NCI-H526 treated with DMSO at 0.1 percent for 48 hours (cell line): Measurements from ENCODE around the gene MEIS1.

Experiments
- DNase-seq: peaks from one replicate; lab custom pipeline; 2025; lab: John Stamatoyannopoulos, UW

MEIS1 gene

DNA sequence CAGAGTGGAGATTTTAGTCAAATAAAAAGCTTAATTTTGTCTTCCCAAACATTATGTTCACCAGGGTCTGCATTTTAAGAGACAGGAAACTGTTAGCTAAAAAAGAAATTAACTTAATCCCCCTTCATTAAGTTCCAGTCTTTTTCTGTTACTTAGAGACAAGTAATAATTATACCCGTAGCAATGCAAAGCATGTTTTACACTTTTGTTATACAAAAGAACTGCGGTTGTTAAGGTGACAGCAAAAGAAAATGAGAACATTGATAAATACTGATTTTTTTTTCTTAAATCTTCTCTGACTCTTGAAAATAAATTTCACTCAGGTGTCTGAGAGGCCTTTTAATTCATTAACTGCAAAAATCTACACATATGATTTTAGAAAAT is 101.4 kb downstream of the MEIS1 start:
- DNase-seq, result no peak

DNA sequence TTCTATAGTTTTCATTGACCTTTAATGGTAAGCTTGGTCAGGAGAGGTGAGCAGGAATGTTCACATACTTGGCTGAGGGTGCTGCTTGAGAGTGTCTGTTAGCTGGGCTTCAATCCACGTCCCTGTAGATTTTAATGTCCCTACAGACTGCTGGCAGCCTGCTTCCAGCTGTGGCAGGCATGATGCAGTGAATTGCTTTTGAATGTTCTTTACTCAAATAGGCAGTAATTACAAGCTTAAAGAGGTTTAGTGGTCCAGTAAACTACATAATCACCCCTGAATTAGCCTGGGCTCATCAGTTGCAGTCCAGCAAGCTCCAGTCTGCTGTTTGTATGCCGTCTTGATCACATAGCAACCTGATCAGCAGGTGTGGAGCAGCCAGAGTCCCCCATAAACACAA is 102.1 kb downstream of the MEIS1 start:
- DNase-seq, result no peak

- DNase-seq, result no peak
Measured at GRCh38 chr2:66538291-66538690, 103.4 kb downstream of the MEIS1 start.

DNA sequence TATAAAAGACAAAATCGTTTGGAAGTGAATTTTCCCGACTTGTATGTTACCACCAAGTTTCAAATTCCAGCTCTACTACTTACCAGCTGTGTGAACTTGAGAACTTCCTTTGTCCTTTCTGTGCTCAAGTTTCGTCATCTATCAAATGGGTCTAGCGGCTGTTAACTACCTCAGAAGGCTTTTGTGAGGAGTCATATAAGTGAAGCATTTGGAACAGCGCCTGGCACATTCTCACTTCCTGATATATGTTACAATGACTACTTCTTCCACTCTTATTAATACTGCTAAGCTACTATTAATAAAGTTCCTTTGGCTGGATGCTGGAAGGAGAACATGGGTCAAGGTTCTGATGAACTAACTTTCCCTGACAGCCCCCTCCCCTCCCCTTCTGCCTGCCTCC is 104.5 kb downstream of the MEIS1 start:
- DNase-seq, result no peak

DNA sequence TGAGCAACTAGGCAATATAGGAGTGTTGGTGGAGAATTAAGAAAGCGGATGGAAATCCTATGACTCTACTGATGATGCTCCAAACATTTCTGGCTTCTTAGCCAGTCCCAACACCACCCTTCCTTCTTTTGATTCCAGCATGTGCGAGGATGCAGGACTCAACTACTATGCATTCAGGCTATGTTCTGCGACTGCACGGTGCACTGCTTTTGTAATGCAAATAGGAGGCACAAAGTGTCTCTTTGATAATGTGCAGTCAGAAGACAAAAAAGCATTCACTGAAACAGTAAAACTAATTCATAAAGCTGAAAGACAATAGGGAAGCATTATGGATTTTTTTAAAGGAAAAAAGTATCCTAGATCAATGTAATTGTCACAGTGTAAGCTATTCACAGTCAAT is 106.7 kb downstream of the MEIS1 start:
- peak; percentile 21 for DNase-seq

DNA sequence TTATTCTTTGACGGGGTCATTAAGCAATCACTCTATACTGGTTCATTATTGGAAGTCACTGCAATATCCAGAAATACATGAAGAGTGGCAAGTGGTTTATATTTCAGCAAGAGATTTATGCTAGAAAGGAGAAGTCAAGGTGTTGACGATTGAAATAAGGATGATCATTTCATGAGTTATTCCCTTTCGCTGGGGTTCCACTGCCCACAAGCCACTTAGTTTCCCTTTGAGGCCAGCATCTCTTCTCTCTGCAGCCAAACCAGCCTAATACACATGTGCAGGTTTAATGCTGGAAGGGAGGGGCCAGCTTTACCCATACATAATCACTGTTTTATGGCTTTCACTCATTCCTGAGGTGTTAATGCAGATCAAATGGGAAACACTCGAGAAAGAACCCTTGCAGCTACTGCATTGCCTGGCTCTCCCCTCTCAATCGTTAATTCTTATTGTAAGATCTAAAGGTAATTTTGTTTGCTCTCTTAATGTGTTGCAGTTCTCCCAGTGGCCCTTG is 108.4 kb downstream of the MEIS1 start:
- DNase-seq, result no peak

- DNase-seq, result no peak
Measured at GRCh38 chr2:66544258-66544657, 109.3 kb downstream of the MEIS1 start.

DNA sequence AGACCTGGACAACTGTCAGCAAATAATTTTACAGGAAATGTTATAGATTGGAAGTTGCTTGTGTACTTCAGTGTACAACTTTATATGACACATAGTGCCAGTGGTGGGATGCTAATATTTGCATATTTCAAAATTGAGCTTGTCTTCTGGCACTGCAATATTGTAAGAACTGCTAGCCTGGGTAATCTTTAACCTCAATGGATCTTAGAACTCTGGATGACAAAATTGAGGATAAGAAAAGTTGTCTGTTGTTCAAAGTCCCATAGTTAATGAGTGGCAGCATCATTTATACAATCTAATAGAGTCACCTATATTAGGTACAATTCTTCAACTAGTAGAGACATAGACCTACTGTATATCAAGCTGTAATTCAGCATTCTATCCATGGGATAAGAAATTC is 110.3 kb downstream of the MEIS1 start:
- DNase-seq, result no peak

GRCh38 chr2:66547118-66547517 is 112.2 kb downstream of the MEIS1 start:
- no peak for DNase-seq

GRCh38 chr2:66547887-66548286 is 113.0 kb downstream of the MEIS1 start:
- DNase-seq, result peak; percentile 70

DNA sequence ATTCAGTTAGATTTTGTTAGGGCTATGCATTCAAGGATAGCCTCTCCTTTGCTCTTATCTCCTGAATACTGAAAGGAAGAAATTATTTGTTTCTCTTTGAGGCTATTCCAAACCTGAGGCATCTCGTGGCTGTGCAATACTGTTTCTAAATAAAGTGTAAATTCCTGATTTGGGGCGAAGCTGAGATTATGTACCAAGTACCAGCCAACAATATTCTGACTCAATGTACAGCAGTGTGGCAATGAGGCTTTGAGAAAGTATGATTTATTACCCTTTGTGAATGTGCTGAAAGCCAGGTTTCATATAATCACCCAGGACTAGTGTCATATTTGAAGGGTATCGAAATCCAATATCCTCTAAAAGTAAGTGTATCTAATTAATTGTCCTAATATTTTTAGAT is 113.5 kb downstream of the MEIS1 start:
- DNase-seq, result no peak

DNA sequence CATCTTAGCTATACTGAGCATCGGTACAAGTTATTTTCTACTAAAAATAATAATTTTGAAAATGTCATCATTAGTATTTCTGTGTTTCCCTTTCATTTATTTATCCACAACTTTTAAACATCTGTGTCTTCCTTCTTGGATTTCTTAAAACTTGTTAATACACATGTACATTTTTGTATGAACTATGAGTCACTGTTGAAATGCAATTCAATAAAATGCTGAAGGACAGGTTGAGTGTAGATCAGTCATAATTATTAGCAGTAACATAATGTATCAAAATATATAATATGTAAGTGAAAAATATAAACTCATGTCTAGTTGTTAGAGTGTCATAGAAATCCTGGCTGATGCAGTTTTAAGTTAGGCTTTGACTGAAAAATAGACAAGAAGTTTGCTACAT is 115.9 kb downstream of the MEIS1 start:
- DNase-seq, result no peak

DNA sequence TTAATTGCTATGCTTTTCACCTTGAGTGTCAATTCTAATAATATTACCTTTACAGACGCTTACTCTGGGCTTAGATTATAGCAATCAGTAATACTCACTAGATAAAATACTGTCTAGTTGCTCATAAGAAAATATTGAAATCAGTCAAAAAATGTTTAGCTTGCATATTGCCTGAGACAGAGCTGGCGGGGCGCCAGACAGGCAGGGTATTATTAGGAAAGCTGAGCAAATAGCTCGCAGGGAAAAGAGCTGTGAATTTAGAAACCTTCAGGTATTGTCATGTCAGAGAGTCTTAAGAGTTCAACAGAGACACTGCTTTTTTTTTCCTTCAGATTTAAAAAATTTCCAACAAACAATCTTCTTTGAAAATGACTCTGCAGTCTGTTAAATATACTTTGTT is 118.4 kb downstream of the MEIS1 start:
- no peak for DNase-seq

GRCh38 chr2:66555091-66555490 is 120.2 kb downstream of the MEIS1 start:
- no peak for DNase-seq

GRCh38 chr2:66555501-66556324 is 120.8 kb downstream of the MEIS1 start:
- DNase-seq, result no peak

- DNase-seq, result no peak
Measured at GRCh38 chr2:66559672-66560071, 124.7 kb downstream of the MEIS1 start.

- no peak for DNase-seq
Measured at GRCh38 chr2:66560683-66561082, 125.8 kb downstream of the MEIS1 start.

DNA sequence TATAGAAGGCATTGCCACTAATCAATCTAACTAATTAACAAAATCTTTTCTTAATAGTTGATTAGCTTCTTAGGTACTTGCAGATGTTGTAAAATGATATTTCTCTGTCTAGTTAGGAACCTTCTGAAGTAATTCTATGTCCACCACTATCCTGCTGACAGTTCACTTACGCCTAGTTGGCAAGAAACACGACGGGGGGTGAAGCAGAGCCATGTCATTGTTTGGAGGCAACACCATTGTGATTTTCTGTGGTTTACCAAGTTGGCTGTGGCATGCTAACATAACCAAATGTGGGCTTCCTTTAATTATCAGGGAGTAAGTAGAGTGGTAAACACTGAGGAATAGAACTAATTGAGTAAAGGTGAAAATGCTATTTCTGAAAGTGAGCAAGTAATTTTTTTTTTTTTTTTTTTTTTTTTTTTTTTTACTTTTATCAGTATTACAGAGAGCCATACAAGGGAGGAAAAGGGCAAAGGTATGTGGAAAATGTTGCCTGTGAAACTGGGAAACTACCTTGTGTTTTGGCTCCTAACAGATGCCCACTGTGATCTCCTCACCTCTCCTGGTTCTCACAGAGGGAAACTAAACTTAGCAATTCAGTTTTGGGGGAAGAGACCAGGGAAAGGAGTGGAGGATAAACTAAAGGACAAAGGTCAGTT is 126.8 kb downstream of the MEIS1 start:
- DNase-seq, result no peak

DNA sequence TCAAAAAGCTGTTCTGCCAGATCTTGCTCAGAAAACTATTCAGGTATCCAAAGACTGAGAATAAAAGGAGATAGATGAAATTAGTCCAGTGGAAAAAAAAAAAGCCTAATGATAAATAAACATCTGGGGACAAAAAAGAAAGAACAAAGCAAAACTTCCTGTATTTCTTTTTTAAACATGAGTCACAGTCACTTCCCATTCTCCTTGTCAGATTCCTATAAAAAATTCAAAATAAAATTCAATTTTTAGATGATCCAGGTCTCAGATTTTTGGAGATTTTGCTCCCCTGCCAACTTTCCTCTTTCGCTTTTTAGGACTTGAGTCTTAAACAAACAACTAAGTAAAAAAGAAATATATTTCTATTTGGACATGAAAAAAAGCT is 127.4 kb downstream of the MEIS1 start:
- DNase-seq, result no peak

DNA sequence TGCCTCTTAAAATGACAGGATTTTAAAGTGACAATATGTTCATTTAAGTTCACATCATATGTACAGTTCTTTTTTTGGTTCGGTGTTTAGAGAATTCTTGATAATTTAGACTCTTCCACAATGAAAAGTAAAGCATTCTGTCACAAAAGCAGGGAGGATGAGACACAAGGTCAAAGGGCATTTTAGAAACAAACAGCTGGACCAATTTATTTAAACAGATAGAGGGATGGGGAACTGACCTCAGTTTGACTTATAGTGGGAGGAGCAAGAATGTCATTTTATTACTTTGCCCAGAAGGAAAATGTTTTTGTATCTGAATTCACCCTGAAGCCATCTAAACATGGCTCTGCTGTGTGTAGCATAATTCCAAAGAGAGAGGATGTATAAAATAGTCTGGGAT is 128.5 kb downstream of the MEIS1 start:
- DNase-seq, result no peak

DNA sequence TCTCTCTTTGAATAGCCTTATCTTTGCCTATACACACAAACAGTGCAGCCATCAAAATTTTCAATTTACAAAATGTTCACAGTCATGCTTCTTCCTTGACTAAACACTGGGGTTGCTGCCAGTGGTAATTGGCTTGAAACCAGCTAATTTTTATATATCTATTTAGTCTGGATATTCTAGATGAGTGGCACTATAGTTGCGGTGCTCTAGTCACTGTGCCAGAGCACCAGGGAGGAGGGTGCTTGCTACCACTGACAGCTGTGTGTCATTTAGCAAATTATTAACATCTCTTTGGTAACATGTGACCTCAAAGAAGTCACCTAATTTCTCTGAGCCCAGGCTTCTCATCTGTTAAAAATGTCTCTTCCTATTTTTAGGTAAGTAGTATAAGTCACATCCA is 130.4 kb downstream of the MEIS1 start:
- peak; percentile 27 for DNase-seq

- DNase-seq, result no peak
Measured at GRCh38 chr2:66566726-66567399, 131.9 kb downstream of the MEIS1 start.

DNA sequence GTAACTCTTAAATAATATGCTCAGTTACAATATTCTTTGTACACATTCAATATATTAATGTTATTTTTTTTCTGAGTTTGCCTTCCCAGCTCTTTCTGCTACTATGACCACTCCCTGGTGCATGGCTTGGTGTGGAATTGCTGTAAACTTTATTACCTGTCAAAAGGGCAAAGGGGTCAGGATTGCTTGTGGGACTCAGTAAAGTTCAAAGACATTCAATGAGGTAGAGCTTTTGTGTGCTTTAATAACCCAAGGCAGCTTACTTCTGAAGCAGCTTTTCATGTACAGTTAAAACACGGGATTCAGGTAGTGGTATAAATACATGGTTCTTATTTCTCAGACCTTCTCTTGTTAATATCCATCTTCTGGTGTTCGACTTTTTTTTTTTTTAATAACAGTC is 132.8 kb downstream of the MEIS1 start:
- no peak for DNase-seq
